ENCODE data around the gene PHF10.

GRCh38 chr6:169666441-169666840, 57.9 kb downstream of the PHF10 start:
- no peak for TF ChIP-seq YY1 (IDR thresholded peaks at IDR 0.05; ENCODE audit: low read depth)
- no peak for TF ChIP-seq EP300 (IDR thresholded peaks at IDR 0.05; ENCODE audit: borderline replicate concordance)
- TF ChIP-seq CEBPB (IDR thresholded peaks at IDR 0.05): no peak
- no peak for TF ChIP-seq USF1 (IDR thresholded peaks at IDR 0.05)
- TF ChIP-seq ZBTB7A (IDR thresholded peaks at IDR 0.05; ENCODE audit: low read depth): no peak
